ENCODE results near the gene FOXD2. TPM values are rescaled to one million over a fixed set of nuclear protein-coding genes. Genes with fewer than 3 reads are reported as not detected.
A peak's percentile ranks its signal among the peaks of the same experiment; 100 is the strongest.

The FOXD2 gene
- total RNA-seq, 1 experiment from 2014 or later: 0.07 TPM

GRCh38 chr1:47459253-47459788 is 21.5 kb downstream of the FOXD2 start:
- CTCF ChIA-PET: interaction anchor here (0.6 to 2.9 kb wide), 12 partner anchors 10 to 267 kb away, joined by 3 to 17 read pairs (median 4); partner anchors contain the start of gene FOXD2
- DNase-seq (ENCODE audit: low spot score): no peak
- peaks cover 47% of the 10 kb centered on the region for H3K27me3 Mint-ChIP-seq (ENCODE audit: low read depth)
- H3K4me3 Mint-ChIP-seq: no peak overlapping the region
- no peaks in the 10 kb centered on the region for H3K36me3 Mint-ChIP-seq
- H3K27ac Mint-ChIP-seq: no peak overlapping the region
- ATAC-seq: peak; percentile 71
- POLR2A ChIA-PET: no interaction called here
- peaks cover 31% of the 10 kb centered on the region for H3K4me1 Mint-ChIP-seq
- no peak for TF ChIP-seq SOX15 (CRISPR knock-in tag; IDR thresholded peaks at IDR 0.05)
- no peak for TF ChIP-seq SP1 (CRISPR knock-in tag; conservative IDR thresholded peaks at IDR 0.05)
- TF ChIP-seq IRF1 (CRISPR knock-in tag; IDR thresholded peaks at IDR 0.05): no peak
- no peak for TF ChIP-seq CREB1 (CRISPR knock-in tag; IDR thresholded peaks at IDR 0.05)
- TF ChIP-seq E2F4 (CRISPR knock-in tag; IDR thresholded peaks at IDR 0.05; ENCODE audit: borderline replicate concordance, low read depth): no peak
- no peak for TF ChIP-seq ESRRA (CRISPR knock-in tag; IDR thresholded peaks at IDR 0.05; ENCODE audit: borderline replicate concordance)
- TF ChIP-seq JUN (CRISPR knock-in tag; IDR thresholded peaks at IDR 0.05): no peak
- no peaks in the 10 kb centered on the region for H3K9me3 Mint-ChIP-seq

- Mint-ChIP-seq H3K9me3 (no peaks in the 10 kb centered on the region), H3K27ac (no peak overlapping the region), H3K4me3 (no peak overlapping the region), H3K36me3 (no peaks in the 10 kb centered on the region), H3K27me3 (ENCODE audit: low read depth) (peaks cover 47% of the 10 kb centered on the region), H3K4me1 (peaks cover 31% of the 10 kb centered on the region)
- ChIA-PET POLR2A (no interaction called here), CTCF (interaction anchor here (0.9 to 2.9 kb wide), 12 partner anchors 11 to 295 kb away, joined by 3 to 17 read pairs (median 4); partner anchors contain the start of gene FOXD2)
- no peak; the same call in 1 of the 2 replicates for ATAC-seq
- no peak for TF ChIP-seq AFF4 (CRISPR knock-in tag; IDR thresholded peaks at IDR 0.05; ENCODE audit: borderline replicate concordance)
- DNase-seq (ENCODE audit: low spot score): no peak
These were observed 22.2 kb downstream of the FOXD2 start for GRCh38 chr1:47460040-47460439.

- CTCF ChIA-PET: interaction anchor here (1.0 to 2.9 kb wide), 10 partner anchors 11 to 295 kb away, joined by 3 to 17 read pairs (median 5); partner anchors contain the start of gene FOXD2
These were observed 22.6 kb downstream of the FOXD2 start for GRCh38 chr1:47460456-47460855.

More at GRCh38 chr1:47460456-47460855, 22.6 kb downstream of the FOXD2 start:
- Mint-ChIP-seq H3K4me3 (no peak overlapping the region), H3K36me3 (no peaks in the 10 kb centered on the region), H3K27ac (no peak overlapping the region), H3K9me3 (no peaks in the 10 kb centered on the region), H3K27me3 (ENCODE audit: low read depth) (peaks cover 47% of the 10 kb centered on the region), H3K4me1 (peaks cover 31% of the 10 kb centered on the region)
- DNase-seq (ENCODE audit: low spot score) (no peak), ATAC-seq (no peak)
- TF ChIP-seq CREB1 (CRISPR knock-in tag; IDR thresholded peaks at IDR 0.05): no peak
- no peak for TF ChIP-seq KAT7 (CRISPR knock-in tag; IDR thresholded peaks at IDR 0.05; ENCODE audit: borderline replicate concordance)
- TF ChIP-seq NFE2L1 (CRISPR knock-in tag; IDR thresholded peaks at IDR 0.05): no peak
- no peak for TF ChIP-seq ZMAT4 (CRISPR knock-in tag; IDR thresholded peaks at IDR 0.05)
- no peak for TF ChIP-seq ZBTB21 (CRISPR knock-in tag; IDR thresholded peaks at IDR 0.05; ENCODE audit: borderline replicate concordance)
- TF ChIP-seq ZBTB43 (CRISPR knock-in tag; IDR thresholded peaks at IDR 0.05): no peak
- no peak for TF ChIP-seq SMAD4 (CRISPR knock-in tag; IDR thresholded peaks at IDR 0.05)
- TF ChIP-seq ESRRA (CRISPR knock-in tag; IDR thresholded peaks at IDR 0.05; ENCODE audit: borderline replicate concordance): no peak
- no peak for TF ChIP-seq MAX (CRISPR knock-in tag; IDR thresholded peaks at IDR 0.05)
- TF ChIP-seq ETV6 (CRISPR knock-in tag; IDR thresholded peaks at IDR 0.05): no peak
- TF ChIP-seq E2F5 (CRISPR knock-in tag; IDR thresholded peaks at IDR 0.05): no peak
- POLR2A ChIA-PET: no interaction called here

All from WTC11 (cell line).